OCI-LY1 (cell line): ENCODE results near the gene RASA2.

Experiments
- CTCF ChIP-seq: fragments of 200-600 bp; sonication (generic), shearing (Covaris generic); IDR thresholded peaks from 2 replicates; pipeline ENCODE4 v1.5.1; 2017; ENCODE audit warnings: mild to moderate bottlenecking, antibody characterized with exemption, low read length, moderate library complexity, mixed read lengths
- EZH2 ChIP-seq: fragments of 200-600 bp; sonication (generic), shearing (Covaris generic); IDR thresholded peaks from 2 replicates; pipeline ENCODE4 v1.8.0; 2017; ENCODE audit warnings: borderline replicate concordance, mixed run types, mild to moderate bottlenecking, antibody characterized with exemption, low read length, moderate library complexity, mixed read lengths

- TF ChIP-seq CTCF (no peak), EZH2 (no peak)
Observed at GRCh38 chr3:141491081-141491480, 4.3 kb downstream of the RASA2 start.
